NCI-H2171 treated with DMSO at 0.1 percent for 48 hours (cell line): Measurements from ENCODE around the gene LOXL4.

Experiments
- DNase-seq: peaks from one replicate; lab custom pipeline; 2025; lab: John Stamatoyannopoulos, UW

The LOXL4 gene

GRCh38 chr10:98294270-98294627 lies 26.3 kb upstream of the LOXL4 start:
- DNase-seq: no peak

- peak; percentile 30 for DNase-seq
Measured at GRCh38 chr10:98293550-98294269, 25.7 kb upstream of the LOXL4 start.

GRCh38 chr10:98292971-98293370 lies 25.0 kb upstream of the LOXL4 start:
- DNase-seq: no peak

- DNase-seq: no peak
Measured at GRCh38 chr10:98289802-98290209, 21.8 kb upstream of the LOXL4 start.

GRCh38 chr10:98287321-98287720 lies 19.3 kb upstream of the LOXL4 start:
- no peak for DNase-seq

GRCh38 chr10:98286419-98286818 lies 18.4 kb upstream of the LOXL4 start:
- DNase-seq: no peak

GRCh38 chr10:98285416-98285815 lies 17.4 kb upstream of the LOXL4 start:
- DNase-seq: no peak

- no peak for DNase-seq
Measured at GRCh38 chr10:98276311-98276710, 8.3 kb upstream of the LOXL4 start.

GRCh38 chr10:98274562-98274961 lies 6.6 kb upstream of the LOXL4 start:
- no peak for DNase-seq

- DNase-seq: no peak
Measured at GRCh38 chr10:98273057-98273850, 5.3 kb upstream of the LOXL4 start.

- DNase-seq: no peak
Measured at GRCh38 chr10:98272656-98273055, 4.7 kb upstream of the LOXL4 start.

GRCh38 chr10:98272245-98272644 lies 4.3 kb upstream of the LOXL4 start:
- no peak for DNase-seq

GRCh38 chr10:98270786-98271185 lies 2.8 kb upstream of the LOXL4 start:
- no peak for DNase-seq

- DNase-seq: no peak
Measured at GRCh38 chr10:98270073-98270740, 2.2 kb upstream of the LOXL4 start.

- DNase-seq: no peak
Measured at GRCh38 chr10:98269435-98269912, 1.5 kb upstream of the LOXL4 start.

- peak; percentile 14 for DNase-seq
Measured at GRCh38 chr10:98268694-98269431, 869 bp upstream of the LOXL4 start.

- no peak for DNase-seq
Measured at GRCh38 chr10:98267069-98267893, 713 bp downstream of the LOXL4 start.

- no peak for DNase-seq
Measured at GRCh38 chr10:98266647-98267046, 1.3 kb downstream of the LOXL4 start.

GRCh38 chr10:98265403-98266378 lies 2.3 kb downstream of the LOXL4 start:
- DNase-seq: no peak
